Activated naive CD4-positive, alpha-beta T cell treated with Interleukin-2 at 50 U/mL for 16 hours (primary cell): Measurements from ENCODE around the gene CORO7.
A peak's percentile ranks its signal among the peaks of the same experiment; 100 is the strongest.

Experiments used
- DNase-seq: peaks from one replicate; pipeline ENCODE4 v3.0.0-alpha.2; 2020

CORO7 gene

DNA sequence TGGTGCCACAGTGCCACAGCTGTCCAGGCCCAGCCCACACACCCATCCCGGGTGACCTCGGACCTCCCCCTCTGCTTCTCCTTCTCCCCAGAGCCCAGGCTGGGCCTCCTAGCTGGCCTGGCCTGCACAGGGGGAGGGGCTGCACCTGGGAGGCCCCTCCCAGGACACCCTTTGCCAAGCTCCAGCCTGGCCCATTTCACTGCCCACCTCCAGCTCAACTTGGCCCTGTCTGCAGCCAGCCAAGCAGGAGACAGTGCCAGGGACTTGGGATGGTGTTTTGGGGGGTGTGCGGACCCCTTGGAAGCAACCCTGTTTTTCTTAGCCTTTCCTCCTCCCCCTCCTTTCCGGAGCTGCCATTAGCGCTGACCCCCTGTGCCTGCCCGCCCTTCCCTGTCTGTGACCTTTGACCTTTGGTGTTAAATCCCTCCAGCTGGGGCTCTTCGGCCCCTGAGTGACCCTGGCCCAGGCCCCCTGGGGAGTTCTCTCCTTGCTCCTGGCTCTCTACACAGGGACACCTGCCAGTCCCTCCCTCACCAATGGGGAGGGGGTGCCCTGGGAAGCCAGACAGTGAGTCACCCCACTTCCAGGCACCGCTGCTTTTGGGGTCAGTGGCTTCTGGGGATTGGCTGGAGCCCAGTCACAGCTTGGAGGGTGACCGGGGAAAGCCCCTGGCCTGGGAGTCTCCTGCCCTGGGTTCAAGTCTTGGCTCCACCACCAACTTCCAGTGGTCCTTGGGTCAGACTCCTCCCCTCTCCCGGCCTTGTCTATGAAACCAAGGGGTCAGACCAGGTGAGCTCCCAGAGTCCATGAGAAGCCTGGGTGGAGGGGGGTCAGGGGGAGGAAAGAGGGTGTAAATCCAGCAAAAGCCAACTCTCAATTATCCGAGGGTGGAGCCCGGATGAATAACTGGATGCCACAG is 98.6 kb downstream of the CORO7 start:
- DNase-seq = no peak

DNA sequence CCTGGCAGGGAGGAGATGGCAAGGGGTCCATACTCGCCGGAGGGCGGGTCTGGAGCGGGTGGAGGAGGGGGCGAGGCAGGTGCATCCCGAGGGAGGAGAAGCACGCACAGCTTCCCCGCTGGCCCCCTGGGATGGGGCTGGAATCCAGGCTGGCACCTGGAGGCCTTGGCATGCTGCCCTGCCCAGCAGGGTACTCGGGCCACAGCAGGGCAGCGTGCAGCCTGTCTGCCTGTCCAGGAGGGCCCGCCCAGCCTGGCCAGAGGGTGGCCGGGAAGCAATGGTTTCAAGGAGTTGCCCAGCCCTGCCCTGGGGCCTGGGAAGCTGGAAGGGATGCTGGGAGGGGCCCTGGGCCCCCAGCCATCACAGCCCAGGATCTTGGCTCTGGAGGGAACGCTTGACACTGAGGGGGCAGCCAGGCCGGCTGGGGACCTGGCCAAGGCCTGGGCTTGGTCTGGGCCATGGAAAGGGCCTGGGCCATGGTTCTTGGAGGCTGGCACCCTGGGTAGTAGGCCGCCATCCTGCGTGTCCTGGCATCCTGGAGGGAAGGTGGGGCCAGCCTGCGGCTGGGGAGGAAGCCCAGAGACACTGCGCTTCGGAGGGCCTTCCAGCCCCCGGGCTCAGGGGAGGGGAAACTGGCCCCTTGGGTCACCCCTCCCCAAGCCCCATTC is 99.4 kb downstream of the CORO7 start:
- DNase-seq = no peak

DNA sequence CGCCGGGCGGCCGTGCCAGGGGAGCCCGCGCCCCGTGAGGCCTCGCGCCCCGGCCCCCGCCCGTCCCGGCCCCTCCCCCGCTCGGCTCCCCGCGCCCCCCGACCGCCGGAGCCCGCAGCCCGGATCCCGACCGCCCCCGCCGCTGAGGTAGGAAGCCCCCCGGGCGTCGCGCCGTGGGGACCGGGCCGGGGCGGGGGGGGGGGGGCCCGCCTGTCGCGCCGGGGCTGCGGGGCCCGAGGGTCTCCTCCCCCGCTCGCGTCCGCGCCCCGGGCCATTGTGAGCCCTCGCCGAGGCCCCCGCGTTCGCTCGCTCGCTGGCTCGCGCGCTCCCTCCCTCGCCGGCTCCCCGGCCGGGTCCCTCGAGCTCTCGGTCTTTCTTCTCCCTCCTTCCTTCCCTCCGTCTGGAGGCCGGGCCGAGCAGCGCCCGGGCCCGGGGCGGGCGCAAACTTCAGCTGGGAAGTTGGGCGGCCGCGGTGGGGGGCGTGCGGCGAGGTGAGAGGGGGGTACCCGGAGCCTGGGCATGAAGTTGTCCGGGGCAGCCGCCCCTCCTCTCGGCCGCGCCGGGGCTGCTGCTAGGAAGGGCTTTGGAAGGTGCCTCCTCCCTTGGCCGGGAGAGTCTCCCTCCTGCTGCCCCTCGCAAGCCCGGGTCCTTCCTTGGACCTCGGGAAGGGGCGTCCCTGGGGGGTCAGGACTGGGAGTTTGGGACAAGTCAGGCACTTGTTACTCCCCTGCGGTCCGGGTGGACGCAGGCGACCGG is 100.1 kb downstream of the CORO7 start:
- no peak for DNase-seq

DNA sequence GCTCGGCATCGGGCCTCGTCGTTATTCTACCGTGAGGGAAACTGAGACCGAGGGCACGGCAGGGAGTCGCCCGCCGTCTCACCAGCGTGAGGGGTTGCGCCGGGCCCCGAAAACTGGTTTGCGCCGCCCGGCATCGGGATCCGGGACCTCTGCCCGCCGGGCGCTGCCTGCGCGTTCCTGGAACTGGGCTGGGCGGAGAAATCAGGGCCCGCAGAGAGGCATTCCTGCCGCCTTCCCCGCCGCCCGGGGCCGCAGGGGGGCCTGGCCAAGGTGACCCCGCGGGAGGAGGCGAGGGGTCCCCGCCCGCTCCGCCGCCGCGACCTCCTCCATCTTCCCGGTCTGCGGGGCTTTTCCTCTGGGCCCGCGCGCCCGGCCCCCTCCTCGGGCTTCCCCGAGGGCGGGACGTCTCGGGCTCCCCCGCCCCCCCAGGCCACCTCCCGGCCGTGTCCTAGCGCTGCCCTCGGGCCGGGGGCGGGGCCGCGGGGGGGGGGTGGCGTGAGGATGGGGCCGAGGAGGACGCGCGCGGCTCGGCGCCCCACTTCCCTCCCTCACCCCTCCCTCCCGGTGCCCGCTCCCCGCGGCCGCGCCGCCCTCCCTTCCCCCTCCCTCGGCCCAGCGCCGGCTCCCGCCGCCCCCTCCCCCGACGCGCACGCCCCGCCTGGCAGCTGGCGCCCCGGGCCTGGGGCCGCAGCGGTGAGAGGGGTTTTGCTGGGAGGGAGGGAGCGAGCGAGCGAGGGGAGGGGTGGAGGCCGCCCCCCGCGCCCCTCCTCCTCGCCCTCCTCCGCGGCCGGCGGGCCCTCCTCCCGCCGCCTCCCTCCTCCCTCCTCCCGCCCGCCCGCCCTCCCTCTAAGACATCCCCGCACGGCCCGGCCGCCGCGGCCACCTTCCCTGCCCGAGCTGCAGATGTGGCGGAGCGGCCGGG is 100.9 kb downstream of the CORO7 start, which contains the start of gene GLIS2:
Gene GLIS2, plus strand, starts transcription at position 882 of the 922 bp plus-strand sequence. CDS start 16,214 bp downstream, outside the sequence.
- peak; percentile 27 for DNase-seq

DNA sequence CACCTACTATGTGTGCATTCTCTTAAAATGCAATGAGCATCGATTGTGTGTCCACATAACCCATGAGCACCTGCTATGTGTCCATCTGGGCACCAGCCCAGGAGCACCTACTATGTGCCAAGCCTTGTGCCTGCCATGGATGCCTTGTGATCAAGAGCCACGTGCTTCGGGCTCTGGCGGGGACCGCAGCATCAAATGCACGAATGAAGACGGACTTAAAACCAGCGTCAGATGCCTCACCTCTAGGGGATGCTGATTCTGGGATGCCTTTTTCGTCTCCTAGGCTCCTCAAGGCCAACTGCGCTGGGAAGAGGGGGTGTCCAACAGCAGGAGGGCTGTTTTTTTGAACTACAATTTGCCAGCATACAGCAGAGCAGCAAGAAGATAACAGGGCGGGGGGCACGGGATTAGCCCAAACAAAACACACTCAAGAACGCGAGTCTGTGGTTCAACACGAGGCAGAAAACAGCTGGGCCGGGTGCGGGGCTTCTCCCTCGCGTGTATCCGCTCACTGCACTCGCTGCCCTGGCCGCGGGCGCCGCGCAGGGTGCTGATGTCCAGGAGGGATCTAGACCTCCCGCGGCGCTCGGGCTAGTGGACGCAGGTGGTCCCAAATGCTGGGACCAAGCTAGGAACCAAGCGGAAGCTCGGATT is 101.7 kb downstream of the CORO7 start:
- DNase-seq = peak; percentile 19

DNA sequence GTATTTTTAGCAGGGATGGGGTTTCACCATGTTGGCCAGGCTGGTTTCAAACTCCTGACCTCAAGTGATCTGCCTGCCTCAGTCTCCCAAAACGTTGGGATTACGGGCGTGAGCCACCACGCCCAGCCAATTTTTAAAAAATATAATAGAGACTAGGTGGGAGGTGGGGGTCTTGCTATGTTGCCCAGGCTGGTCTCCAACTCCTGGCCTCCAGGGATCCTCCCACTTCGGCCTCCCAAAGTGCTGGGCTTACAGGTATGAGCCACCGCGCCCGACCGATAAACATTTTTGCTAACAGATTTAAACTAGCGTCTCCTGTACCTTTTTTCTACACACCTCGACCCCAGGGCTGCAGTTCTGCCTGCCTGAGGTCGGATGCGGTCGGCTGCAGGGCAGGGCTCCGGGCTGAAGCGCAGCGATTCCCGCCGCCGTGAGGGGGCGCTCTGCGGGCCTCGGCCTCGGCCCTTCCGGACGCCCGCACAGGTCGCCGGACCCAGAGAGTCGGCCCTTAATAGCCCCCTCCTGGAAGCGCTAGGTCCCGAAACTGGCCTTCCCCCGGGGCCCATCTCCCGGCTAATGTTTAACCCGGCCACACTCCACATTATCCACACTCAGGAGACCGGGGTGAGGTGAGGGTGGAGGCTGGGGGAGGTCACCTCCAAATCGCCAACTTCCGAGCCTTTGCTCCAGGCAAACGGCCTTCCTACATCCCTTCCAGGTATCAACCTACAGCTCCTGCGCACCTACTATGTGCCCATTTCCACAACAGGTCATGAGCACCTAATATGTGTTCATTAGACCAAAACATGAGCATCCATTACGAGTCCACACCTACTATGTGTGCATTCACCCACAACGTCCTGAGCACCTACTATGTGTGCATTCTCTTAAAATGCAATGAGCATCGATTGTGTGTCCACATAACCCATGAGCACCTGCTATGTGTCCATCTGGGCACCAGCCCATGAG is 102.5 kb downstream of the CORO7 start:
- DNase-seq = no peak

DNA sequence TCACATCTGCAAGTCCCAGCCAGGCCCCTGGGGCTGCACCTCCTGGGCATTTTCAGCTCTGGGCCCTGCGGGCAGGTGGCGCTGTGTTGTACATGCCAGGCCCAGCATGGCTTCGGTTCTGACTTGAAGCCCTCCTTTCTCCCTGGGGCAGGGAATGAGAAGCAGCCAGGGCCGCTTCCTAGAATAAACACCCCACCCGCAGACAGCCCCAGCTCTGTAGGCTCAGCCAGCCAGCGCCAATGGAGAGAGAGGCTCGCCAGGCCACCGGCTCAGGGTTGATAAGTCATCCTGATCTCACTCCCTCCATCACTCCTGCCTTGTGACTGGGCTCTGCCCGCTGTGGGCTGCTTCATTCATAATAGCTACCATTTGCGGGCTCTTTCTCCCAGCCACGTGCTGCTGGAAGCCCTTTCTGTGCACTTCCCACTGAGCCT is 106.5 kb downstream of the CORO7 start:
- peak; percentile 64 for DNase-seq

DNA sequence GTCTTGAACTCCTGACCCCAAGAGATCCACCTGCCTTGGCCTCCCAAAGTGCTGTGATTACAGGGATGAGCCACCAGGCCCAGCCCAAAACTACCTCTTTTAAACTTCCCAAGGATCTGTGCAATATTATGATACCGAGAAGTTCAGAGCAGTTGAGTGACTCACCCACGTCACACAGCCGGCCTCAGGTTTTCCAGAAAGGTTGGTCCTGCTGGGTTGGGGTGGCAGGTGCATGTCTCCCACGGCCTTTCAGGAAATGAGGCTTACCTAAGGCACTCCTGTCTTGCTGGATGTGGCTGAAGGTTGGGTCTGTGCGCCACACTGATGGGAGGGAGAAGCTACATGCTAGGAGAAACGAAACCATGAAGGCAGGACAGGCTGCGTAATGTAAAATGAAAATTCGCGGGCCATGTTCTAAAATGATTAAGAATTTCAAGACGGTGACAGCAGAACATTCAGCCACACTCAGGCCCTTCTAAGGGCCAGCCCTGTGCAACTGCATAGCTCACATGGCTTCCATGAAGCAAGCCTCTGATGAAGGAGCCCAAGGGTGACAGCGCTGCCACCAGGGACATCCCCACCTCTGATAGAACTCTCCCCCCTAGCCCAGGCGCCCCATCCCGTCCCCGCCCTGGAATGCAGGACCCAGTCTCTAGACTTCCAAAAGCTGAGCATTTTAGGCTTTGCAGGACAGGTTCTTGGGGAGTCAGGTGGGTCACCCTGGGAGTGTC is 107.1 kb downstream of the CORO7 start:
- DNase-seq = no peak

DNA sequence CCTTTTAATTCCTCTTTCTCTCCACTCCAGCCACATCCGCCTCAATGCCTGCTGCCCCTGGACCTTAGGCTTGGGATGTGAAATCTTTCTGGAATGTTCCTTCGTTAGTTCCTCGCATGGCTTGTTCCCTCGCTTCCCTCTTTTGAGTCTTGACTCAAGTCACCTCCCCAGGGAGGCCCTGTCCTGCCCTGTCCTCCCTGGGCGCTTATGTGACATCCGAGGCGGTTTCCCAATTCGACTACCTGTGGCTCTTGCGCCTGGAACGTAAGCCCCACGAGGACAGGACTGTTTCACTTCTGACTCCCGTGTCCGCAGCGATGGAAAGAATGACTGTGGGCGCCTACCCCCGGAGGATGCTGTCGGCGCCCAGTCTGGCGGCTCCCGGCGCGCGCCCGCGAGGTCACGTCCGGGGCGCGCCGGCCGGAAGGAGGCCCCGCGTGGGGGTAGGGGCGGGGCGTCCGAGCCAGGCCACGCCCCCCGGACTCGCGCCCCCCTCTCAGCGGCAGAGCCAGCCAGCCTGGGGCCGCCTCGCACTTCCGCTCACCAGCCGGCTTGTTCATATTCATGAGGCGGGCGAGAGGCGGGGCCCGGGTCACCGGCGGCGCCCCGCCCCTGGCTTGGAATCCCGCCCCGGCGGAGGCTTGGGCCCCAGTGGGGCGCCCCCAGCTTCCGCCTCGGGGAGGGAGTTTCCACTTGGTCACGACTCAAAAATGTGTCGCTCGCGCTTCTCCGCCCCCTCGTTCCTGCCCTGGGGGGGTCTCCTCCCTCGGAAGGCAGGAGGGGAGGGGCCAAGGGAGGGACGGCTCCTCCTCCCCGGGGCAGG is 109.0 kb downstream of the CORO7 start:
- peak; percentile 97 for DNase-seq

DNA sequence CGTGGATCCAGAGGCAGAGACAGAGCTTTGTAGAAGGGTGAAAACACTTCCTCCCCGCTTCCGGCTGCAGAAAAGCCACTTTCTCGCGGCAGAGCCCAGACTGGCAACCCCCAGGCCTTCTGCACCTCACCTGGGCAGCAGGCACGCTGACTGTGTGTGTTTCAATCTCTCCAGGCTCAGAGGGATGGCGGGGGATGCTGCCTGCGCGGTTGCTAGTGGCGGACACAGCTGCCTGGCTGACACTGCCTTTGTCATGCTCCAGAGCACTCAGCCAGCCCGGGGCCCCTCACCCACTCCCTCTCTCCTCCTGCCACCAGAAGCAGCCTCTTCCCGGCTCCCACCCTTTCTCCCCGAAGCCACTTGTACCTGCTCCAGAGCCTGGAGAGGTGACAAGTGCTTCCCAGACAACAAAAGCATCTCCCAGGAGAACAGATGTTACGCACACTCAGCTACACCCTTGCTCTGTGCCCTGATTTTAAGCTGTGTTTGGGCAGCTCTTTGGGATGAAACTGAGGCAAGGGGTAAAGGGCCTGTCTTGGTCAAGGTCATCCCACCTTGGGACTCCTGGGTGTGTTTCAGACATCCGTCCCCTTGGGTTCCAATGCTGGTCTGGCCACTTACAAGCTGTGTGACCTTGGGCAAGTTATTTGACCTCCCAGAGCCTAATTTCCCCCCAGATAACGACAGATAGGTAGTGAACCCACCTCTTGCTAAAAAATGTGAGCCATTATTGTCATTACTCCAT is 109.8 kb downstream of the CORO7 start:
- DNase-seq = peak; percentile 43
